Measurements from ENCODE around the gene SGCE. TPM values are rescaled to one million over a fixed set of nuclear protein-coding genes. Genes with fewer than 3 reads are reported as not detected.

The SGCE gene
- polyA plus RNA-seq, 1 experiment, result 64.0 TPM

DNA sequence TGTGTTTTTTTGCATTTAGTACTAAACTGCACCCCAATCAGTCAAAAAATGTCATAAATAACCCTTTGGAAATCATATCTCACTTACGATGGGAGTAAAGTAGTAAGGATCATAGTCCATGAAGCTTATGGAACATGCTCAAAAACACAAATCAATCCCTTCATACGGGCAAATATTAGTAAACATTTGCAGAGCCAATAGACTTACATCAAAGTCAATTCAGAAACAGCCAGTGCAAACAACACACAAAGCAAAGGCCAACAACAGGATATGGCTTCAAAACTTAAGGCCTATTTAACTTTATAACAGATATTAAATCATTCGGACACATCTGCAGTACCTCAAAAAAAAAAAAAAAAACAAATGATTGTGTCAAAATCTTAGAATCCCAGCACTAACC, 32.1 kb downstream of the SGCE start:
- Histone ChIP-seq H3K27me3 (ENCODE audit: control insufficient read depth, insufficient read depth, low read length) (no peaks in the 10 kb centered on the region), H3K4me3 (ENCODE audit: low read depth, low read length) (no peak overlapping the region), H3K36me3 (ENCODE audit: control insufficient read depth, insufficient read depth, low read length) (no peaks in the 10 kb centered on the region)
- no peak for DNase-seq (ENCODE audit: low read depth)
- CTCF ChIA-PET, result interaction anchor here (0.7 kb wide), 1 partner anchor 268 kb away, joined by 3 read pairs; no protein-coding TSS in a partner anchor
- TF ChIP-seq, protein P1, sequence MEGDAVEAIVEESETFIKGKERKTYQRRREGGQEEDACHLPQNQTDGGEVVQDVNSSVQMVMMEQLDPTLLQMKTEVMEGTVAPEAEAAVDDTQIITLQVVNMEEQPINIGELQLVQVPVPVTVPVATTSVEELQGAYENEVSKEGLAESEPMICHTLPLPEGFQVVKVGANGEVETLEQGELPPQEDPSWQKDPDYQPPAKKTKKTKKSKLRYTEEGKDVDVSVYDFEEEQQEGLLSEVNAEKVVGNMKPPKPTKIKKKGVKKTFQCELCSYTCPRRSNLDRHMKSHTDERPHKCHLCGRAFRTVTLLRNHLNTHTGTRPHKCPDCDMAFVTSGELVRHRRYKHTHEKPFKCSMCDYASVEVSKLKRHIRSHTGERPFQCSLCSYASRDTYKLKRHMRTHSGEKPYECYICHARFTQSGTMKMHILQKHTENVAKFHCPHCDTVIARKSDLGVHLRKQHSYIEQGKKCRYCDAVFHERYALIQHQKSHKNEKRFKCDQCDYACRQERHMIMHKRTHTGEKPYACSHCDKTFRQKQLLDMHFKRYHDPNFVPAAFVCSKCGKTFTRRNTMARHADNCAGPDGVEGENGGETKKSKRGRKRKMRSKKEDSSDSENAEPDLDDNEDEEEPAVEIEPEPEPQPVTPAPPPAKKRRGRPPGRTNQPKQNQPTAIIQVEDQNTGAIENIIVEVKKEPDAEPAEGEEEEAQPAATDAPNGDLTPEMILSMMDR (IDR thresholded peaks at IDR 0.05; ENCODE audit: insufficient read depth, low read depth, low read length), result no peak
- POLR2A ChIA-PET, result no interaction called here

- ChIA-PET POLR2A (no interaction called here), CTCF (interaction anchor here (1.8 kb wide), 1 partner anchor 34 kb away, joined by 4 read pairs; the partner anchor contains the start of gene SGCE)
- H3K27me3 ChIP-seq (ENCODE audit: control insufficient read depth, insufficient read depth, low read length), result no peaks in the 10 kb centered on the region
Measured at GRCh38 chr7:94621120-94621519, 34.8 kb downstream of the SGCE start.

DNA sequence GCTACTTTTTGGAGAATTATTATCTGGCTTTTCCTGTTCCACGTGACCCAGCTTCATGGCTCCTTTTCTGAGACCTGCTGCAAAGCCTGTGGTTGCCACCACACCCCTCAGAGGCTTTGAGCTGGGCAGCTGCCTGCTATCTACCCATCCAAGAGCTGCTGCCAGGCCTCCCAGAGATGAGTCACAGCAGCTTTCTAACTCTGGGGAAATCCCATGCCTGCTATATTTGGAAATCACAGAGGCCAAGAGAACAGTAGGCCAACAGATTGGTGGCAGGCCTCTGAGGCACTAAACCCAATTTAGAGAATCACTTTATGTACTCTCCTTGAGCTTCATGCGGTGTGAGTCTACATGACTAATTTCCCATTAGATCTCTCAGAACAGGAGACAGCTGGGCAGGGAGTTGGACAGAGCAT, 35.2 kb downstream of the SGCE start:
- POLR2A ChIA-PET, result no interaction called here
- TF ChIP-seq, protein P1 (IDR thresholded peaks at IDR 0.05; ENCODE audit: insufficient read depth, low read depth, low read length), result no peak
- H3K27me3 ChIP-seq (ENCODE audit: control insufficient read depth, insufficient read depth, low read length), result no peaks in the 10 kb centered on the region
- CTCF ChIA-PET, result interaction anchor here (1.8 kb wide), 1 partner anchor 35 kb away, joined by 4 read pairs; the partner anchor contains the start of gene SGCE
- H3K36me3 ChIP-seq (ENCODE audit: control insufficient read depth, insufficient read depth, low read length), result no peaks in the 10 kb centered on the region; the same call in 1 of the 2 replicates
- H3K4me3 ChIP-seq (ENCODE audit: low read depth, low read length), result no peak overlapping the region
- DNase-seq (ENCODE audit: low read depth), result peak; percentile 71

More at GRCh38 chr7:94621120-94621519, 34.8 kb downstream of the SGCE start:
- no peaks in the 10 kb centered on the region; the same call in 1 of the 2 replicates for H3K36me3 ChIP-seq (ENCODE audit: control insufficient read depth, insufficient read depth, low read length)
- H3K4me3 ChIP-seq (ENCODE audit: low read depth, low read length), result no peak overlapping the region
- DNase-seq (ENCODE audit: low read depth), result no peak
- TF ChIP-seq, protein P1 (IDR thresholded peaks at IDR 0.05; ENCODE audit: insufficient read depth, low read depth, low read length), result no peak

DNA sequence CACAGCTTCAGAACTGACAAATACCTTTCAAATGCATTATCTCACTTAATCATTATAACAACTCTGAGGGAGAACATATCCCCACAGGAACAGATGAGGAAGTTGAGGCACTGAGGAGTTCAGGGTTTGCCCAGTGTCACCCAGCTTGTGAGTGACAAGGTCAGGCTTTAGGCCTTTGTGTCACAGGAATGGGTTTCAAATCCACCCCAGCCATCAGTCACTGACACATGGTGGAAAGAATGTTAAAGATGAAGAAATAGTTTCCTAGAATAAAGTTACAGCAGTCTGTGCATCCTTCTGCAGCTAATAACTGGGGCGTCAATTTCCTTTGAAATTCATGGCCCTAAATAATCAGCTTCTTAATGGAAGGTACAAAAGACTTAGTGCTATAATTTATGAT, 37.8 kb downstream of the SGCE start:
- ChIA-PET POLR2A (no interaction called here), CTCF (no interaction called here)
- no peaks in the 10 kb centered on the region; the same call in 1 of the 2 replicates for H3K36me3 ChIP-seq (ENCODE audit: control insufficient read depth, insufficient read depth, low read length)
- no peaks in the 10 kb centered on the region for H3K27me3 ChIP-seq (ENCODE audit: control insufficient read depth, insufficient read depth, low read length)
- DNase-seq (ENCODE audit: low read depth), result no peak
- TF ChIP-seq, protein P1 (IDR thresholded peaks at IDR 0.05; ENCODE audit: insufficient read depth, low read depth, low read length), result no peak
- no peak overlapping the region for H3K4me3 ChIP-seq (ENCODE audit: low read depth, low read length)

- TF ChIP-seq, protein P1 (IDR thresholded peaks at IDR 0.05; ENCODE audit: insufficient read depth, low read depth, low read length), result no peak
- CTCF ChIA-PET, result no interaction called here
- Histone ChIP-seq H3K27me3 (ENCODE audit: control insufficient read depth, insufficient read depth, low read length) (no peaks in the 10 kb centered on the region), H3K4me3 (ENCODE audit: low read depth, low read length) (no peak overlapping the region), H3K36me3 (ENCODE audit: control insufficient read depth, insufficient read depth, low read length) (no peaks in the 10 kb centered on the region; the same call in 1 of the 2 replicates)
- no peak for DNase-seq (ENCODE audit: low read depth)
- POLR2A ChIA-PET, result no interaction called here
Measured at GRCh38 chr7:94616855-94617254, 39.1 kb downstream of the SGCE start.
